OCI-LY1 (cell line): ENCODE measurements around the gene PRKCH.

ENCODE experiments used
- H2AFZ ChIP-seq: fragments of 200-600 bp; sonication (generic), shearing (Covaris generic); 2 replicates; pipeline ENCODE4 v1.6.0; 2014; ENCODE audit warnings: antibody characterized with exemption, mild to moderate bottlenecking, low read length
- H3F3A ChIP-seq: fragments of 200-600 bp; sonication (generic), shearing (Covaris generic); 2 replicates; pipeline ENCODE4 v1.6.0; 2014; ENCODE audit warnings: mild to moderate bottlenecking, antibody characterized with exemption, low read length, moderate library complexity; ENCODE audit not compliant: insufficient read depth
- H3K27ac ChIP-seq: fragments of 200-600 bp; sonication (generic); 2 replicates; pipeline ENCODE4 v1.5.1; 2014; ENCODE audit warnings: low read length, mixed run types, mild to moderate bottlenecking, low read depth; ENCODE audit not compliant: poor library complexity, severe bottlenecking
- H3K27me3 ChIP-seq: fragments of 200-600 bp; sonication (generic); 2 replicates; pipeline ENCODE4 v1.6.0; 2014; ENCODE audit warnings: antibody characterized with exemption, mild to moderate bottlenecking, low read length, moderate library complexity; ENCODE audit not compliant: insufficient read depth
- H3K36me3 ChIP-seq: fragments of 200-600 bp; sonication (generic); 2 replicates; pipeline ENCODE4 v1.6.1; 2014; ENCODE audit warnings: mild to moderate bottlenecking, antibody characterized with exemption, low read length, moderate library complexity, mixed read lengths; ENCODE audit not compliant: insufficient read depth
- H3K4me1 ChIP-seq: fragments of 200-600 bp; sonication (generic); 2 replicates; pipeline ENCODE4 v1.5.1; 2014; ENCODE audit warnings: mild to moderate bottlenecking, low read length, moderate library complexity; ENCODE audit not compliant: insufficient read depth, severe bottlenecking
- H3K4me2 ChIP-seq: fragments of 200-600 bp; sonication (generic), shearing (Covaris generic); 2 replicates; pipeline ENCODE4 v1.6.1; 2014; ENCODE audit warnings: low read length
- H3K4me3 ChIP-seq: fragments of 200-600 bp; sonication (generic); 2 replicates; pipeline ENCODE4 v1.5.1; 2014; ENCODE audit warnings: low read length, low read depth, mild to moderate bottlenecking, mixed read lengths; ENCODE audit not compliant: poor library complexity, severe bottlenecking
- H3K79me2 ChIP-seq: fragments of 200-600 bp; shearing (Covaris generic); 2 replicates; pipeline ENCODE4 v1.6.1; 2016; ENCODE audit warnings: mixed run types, low read length, mixed read lengths; ENCODE audit not compliant: insufficient read depth
- H3K9ac ChIP-seq: fragments of 200-600 bp; sonication (generic), shearing (Covaris generic); 2 replicates; pipeline ENCODE4 v1.6.1; 2014; ENCODE audit warnings: mild to moderate bottlenecking, low read length, mixed read lengths
- H3K9me2 ChIP-seq: fragments of 200-600 bp; sonication (generic), shearing (Covaris generic); 2 replicates; pipeline ENCODE4 v1.6.1; 2014; ENCODE audit warnings: low read depth, mild to moderate bottlenecking, low read length, mixed read lengths
- H3K9me3 ChIP-seq: fragments of 200-600 bp; shearing (Covaris generic); 2 replicates; pipeline ENCODE4 v1.6.1; 2014; ENCODE audit warnings: low read length, mixed read lengths
- H4K20me1 ChIP-seq: fragments of 200-600 bp; sonication (generic), shearing (Covaris generic); 2 replicates; pipeline ENCODE4 v1.6.0; 2016; ENCODE audit warnings: mild to moderate bottlenecking, low read length; ENCODE audit not compliant: insufficient read depth
- EZH2 ChIP-seq: fragments of 200-600 bp; sonication (generic), shearing (Covaris generic); IDR thresholded peaks from 2 replicates; pipeline ENCODE4 v1.8.0; 2017; ENCODE audit warnings: borderline replicate concordance, mixed run types, mild to moderate bottlenecking, antibody characterized with exemption, low read length, moderate library complexity, mixed read lengths
- TF ChIP-seq, protein P1 (sequence below): fragments of 200-600 bp; sonication (generic), shearing (Covaris generic); IDR thresholded peaks from 2 replicates; pipeline ENCODE4 v1.5.1; 2017; ENCODE audit warnings: mild to moderate bottlenecking, antibody characterized with exemption, low read length, moderate library complexity, mixed read lengths

PRKCH gene

GRCh38 chr14:61573321-61573720, 251.9 kb downstream of the PRKCH start:
- H3K9me2 ChIP-seq, result no peaks in the 10 kb centered on the region
- no peaks in the 10 kb centered on the region for H3F3A ChIP-seq
- no peaks in the 10 kb centered on the region for H3K36me3 ChIP-seq
- peaks cover 24% of the 10 kb centered on the region for H3K4me1 ChIP-seq
- H3K4me2 ChIP-seq, result no peak overlapping the region
- no peak overlapping the region for H3K4me3 ChIP-seq
- no peak overlapping the region for H3K27ac ChIP-seq
- H3K79me2 ChIP-seq, result no peaks in the 10 kb centered on the region
- H3K27me3 ChIP-seq, result no peaks in the 10 kb centered on the region
- no peaks in the 10 kb centered on the region for H3K9me3 ChIP-seq
- H4K20me1 ChIP-seq, result no peaks in the 10 kb centered on the region
- no peak for TF ChIP-seq EZH2
- no peak overlapping the region for H2AFZ ChIP-seq
- no peak overlapping the region for H3K9ac ChIP-seq

GRCh38 chr14:61573748-61574513, 252.6 kb downstream of the PRKCH start:
- H4K20me1 ChIP-seq, result no peaks in the 10 kb centered on the region
- H3K9ac ChIP-seq, result no peak overlapping the region
- no peaks in the 10 kb centered on the region for H3F3A ChIP-seq
- H3K27ac ChIP-seq, result no peak overlapping the region
- no peaks in the 10 kb centered on the region for H3K9me2 ChIP-seq
- H3K9me3 ChIP-seq, result no peaks in the 10 kb centered on the region
- H3K4me1 ChIP-seq, result peaks cover 18% of the 10 kb centered on the region
- TF ChIP-seq EZH2, result no peak
- TF ChIP-seq, protein P1, sequence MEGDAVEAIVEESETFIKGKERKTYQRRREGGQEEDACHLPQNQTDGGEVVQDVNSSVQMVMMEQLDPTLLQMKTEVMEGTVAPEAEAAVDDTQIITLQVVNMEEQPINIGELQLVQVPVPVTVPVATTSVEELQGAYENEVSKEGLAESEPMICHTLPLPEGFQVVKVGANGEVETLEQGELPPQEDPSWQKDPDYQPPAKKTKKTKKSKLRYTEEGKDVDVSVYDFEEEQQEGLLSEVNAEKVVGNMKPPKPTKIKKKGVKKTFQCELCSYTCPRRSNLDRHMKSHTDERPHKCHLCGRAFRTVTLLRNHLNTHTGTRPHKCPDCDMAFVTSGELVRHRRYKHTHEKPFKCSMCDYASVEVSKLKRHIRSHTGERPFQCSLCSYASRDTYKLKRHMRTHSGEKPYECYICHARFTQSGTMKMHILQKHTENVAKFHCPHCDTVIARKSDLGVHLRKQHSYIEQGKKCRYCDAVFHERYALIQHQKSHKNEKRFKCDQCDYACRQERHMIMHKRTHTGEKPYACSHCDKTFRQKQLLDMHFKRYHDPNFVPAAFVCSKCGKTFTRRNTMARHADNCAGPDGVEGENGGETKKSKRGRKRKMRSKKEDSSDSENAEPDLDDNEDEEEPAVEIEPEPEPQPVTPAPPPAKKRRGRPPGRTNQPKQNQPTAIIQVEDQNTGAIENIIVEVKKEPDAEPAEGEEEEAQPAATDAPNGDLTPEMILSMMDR, result no peak
- no peak overlapping the region for H2AFZ ChIP-seq
- no peaks in the 10 kb centered on the region for H3K79me2 ChIP-seq
- no peak overlapping the region for H3K4me3 ChIP-seq
- no peaks in the 10 kb centered on the region for H3K36me3 ChIP-seq
- no peak overlapping the region for H3K4me2 ChIP-seq
- H3K27me3 ChIP-seq, result no peaks in the 10 kb centered on the region

DNA sequence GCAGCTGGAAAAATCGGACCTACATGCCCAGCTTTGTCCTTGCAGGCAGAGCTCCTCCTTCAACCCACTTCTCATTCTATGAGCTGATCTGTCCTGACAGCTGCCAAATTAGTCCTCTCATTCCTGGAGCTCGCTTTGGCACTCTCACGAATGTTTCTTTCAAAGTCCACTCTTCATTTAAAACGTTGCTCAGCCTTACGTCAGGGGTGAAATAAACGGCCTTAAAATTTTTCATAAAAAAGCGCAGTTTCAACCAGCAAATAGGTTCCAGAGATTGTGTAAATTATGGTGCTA, 253.1 kb downstream of the PRKCH start:
- Histone ChIP-seq H3K36me3 (no peaks in the 10 kb centered on the region), H3K9me3 (no peaks in the 10 kb centered on the region), H3K9me2 (no peaks in the 10 kb centered on the region), H3K4me1 (peaks cover 13% of the 10 kb centered on the region), H3K27ac (no peak overlapping the region), H3K79me2 (no peaks in the 10 kb centered on the region), H3K4me3 (no peak overlapping the region), H3K27me3 (no peaks in the 10 kb centered on the region), H4K20me1 (no peaks in the 10 kb centered on the region), H2AFZ (no peak overlapping the region), H3K9ac (no peak overlapping the region), H3K4me2 (no peak overlapping the region), H3F3A (no peaks in the 10 kb centered on the region)
- no peak for TF ChIP-seq EZH2
- TF ChIP-seq, protein P1, result no peak

GRCh38 chr14:61575126-61575525, 253.7 kb downstream of the PRKCH start:
- Histone ChIP-seq H3K27me3 (no peaks in the 10 kb centered on the region), H3K4me3 (no peak overlapping the region), H2AFZ (no peak overlapping the region), H3K9me3 (no peaks in the 10 kb centered on the region), H3K36me3 (no peaks in the 10 kb centered on the region), H3K4me1 (peaks cover 6% of the 10 kb centered on the region), H3K27ac (no peak overlapping the region), H3K9me2 (no peaks in the 10 kb centered on the region), H3K9ac (no peak overlapping the region), H3K79me2 (no peaks in the 10 kb centered on the region), H3F3A (no peaks in the 10 kb centered on the region), H3K4me2 (no peak overlapping the region), H4K20me1 (no peaks in the 10 kb centered on the region)
- TF ChIP-seq, protein P1, result no peak
- TF ChIP-seq EZH2, result no peak
